ENCODE data around the gene GLDC.

GLDC gene

GRCh38 chr9:6522263-6522662 is 123.3 kb downstream of the GLDC start:
- Histone ChIP-seq H3K27ac (replicated peaks) (no peak overlapping the region), H3K27me3 (ENCODE audit: insufficient read depth, poor library complexity, severe bottlenecking) (no peaks in the 10 kb centered on the region), H3K4me3 (replicated peaks; ENCODE audit: insufficient read depth, low read length) (no peak overlapping the region)
- DNase-seq (ENCODE audit: low read depth in 1 of 2, low spot score in 1 of 2), result no peak
- no peak for TF ChIP-seq CTCF (IDR thresholded peaks at IDR 0.05; ENCODE audit: insufficient read depth, low read length)
- no peak for TF ChIP-seq GABPA (IDR thresholded peaks at IDR 0.05; ENCODE audit: low read depth)
- TF ChIP-seq SPI1 (IDR thresholded peaks at IDR 0.05; ENCODE audit: borderline replicate concordance, low read depth), result no peak
- TF ChIP-seq POLR2AphosphoS5 (IDR thresholded peaks at IDR 0.05; ENCODE audit: low read depth), result no peak
- TF ChIP-seq REST (IDR thresholded peaks at IDR 0.05; ENCODE audit: insufficient replicate concordance, low read depth), result no peak

- TF ChIP-seq REST (IDR thresholded peaks at IDR 0.05; ENCODE audit: insufficient replicate concordance, low read depth) (no peak), CTCF (IDR thresholded peaks at IDR 0.05; ENCODE audit: insufficient read depth, low read length) (no peak), POLR2AphosphoS5 (IDR thresholded peaks at IDR 0.05; ENCODE audit: low read depth) (no peak), GABPA (IDR thresholded peaks at IDR 0.05; ENCODE audit: low read depth) (no peak), SPI1 (IDR thresholded peaks at IDR 0.05; ENCODE audit: borderline replicate concordance, low read depth) (no peak)
- no peak overlapping the region for H3K4me3 ChIP-seq (replicated peaks; ENCODE audit: insufficient read depth, low read length)
- no peaks in the 10 kb centered on the region for H3K27me3 ChIP-seq (ENCODE audit: insufficient read depth, poor library complexity, severe bottlenecking)
- DNase-seq (ENCODE audit: low read depth in 1 of 2, low spot score in 1 of 2), result no peak
- no peak overlapping the region for H3K27ac ChIP-seq (replicated peaks)
These were observed 133.4 kb downstream of the GLDC start for GRCh38 chr9:6512085-6512657.

DNA sequence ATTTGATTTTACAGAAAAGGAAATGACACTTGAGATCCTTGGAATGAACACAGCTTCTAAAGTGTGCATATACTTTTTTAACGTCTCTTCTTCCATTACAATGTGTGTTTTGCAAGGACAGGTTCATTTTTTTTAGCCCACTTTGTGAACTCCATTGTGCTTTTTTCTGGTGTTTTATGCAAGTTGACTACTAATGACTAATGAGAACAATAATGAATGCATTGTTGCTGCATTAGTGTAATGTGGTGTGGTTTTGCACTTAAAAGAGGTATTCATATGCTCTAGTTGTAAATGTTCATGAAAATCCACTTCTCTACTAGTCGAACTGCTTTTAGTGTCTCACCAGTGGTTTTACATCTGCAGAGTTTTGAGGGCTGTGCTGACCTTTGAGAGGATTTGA is 139.0 kb downstream of the GLDC start:
- no peak for DNase-seq (ENCODE audit: low read depth in 1 of 2, low spot score in 1 of 2)
- no peak for TF ChIP-seq SPI1 (IDR thresholded peaks at IDR 0.05; ENCODE audit: borderline replicate concordance, low read depth)
- no peak for TF ChIP-seq REST (IDR thresholded peaks at IDR 0.05; ENCODE audit: insufficient replicate concordance, low read depth)
- TF ChIP-seq CTCF (IDR thresholded peaks at IDR 0.05; ENCODE audit: insufficient read depth, low read length), result no peak
- TF ChIP-seq GABPA (IDR thresholded peaks at IDR 0.05; ENCODE audit: low read depth), result no peak
- no peak for TF ChIP-seq POLR2AphosphoS5 (IDR thresholded peaks at IDR 0.05; ENCODE audit: low read depth)
- Histone ChIP-seq H3K27ac (replicated peaks) (no peak overlapping the region), H3K27me3 (ENCODE audit: insufficient read depth, poor library complexity, severe bottlenecking) (no peaks in the 10 kb centered on the region), H3K4me3 (replicated peaks; ENCODE audit: insufficient read depth, low read length) (no peak overlapping the region)
